Chondrocyte (in vitro differentiated cells): ENCODE data around the gene GNG2. TPM values are rescaled to one million over a fixed set of nuclear protein-coding genes. Genes with fewer than 3 reads are reported as not detected.

Experiments used
- DNase-seq: peaks from one replicate; pipeline ENCODE4 v3.0.0; 2021; ENCODE audit warnings: mixed read lengths, low spot score
- H3K27ac Mint-ChIP-seq: one replicate; pipeline ENCODE4 v1.8.0; 2021; ENCODE audit warnings: mild to moderate bottlenecking, moderate library complexity, mixed read lengths; ENCODE audit not compliant: unreplicated experiment
- H3K27me3 Mint-ChIP-seq: 2 replicates; pipeline ENCODE4 v1.8.0; 2021; ENCODE audit warnings: low read depth, mixed read lengths
- H3K36me3 Mint-ChIP-seq: 2 replicates; pipeline ENCODE4 v1.8.0; 2021; ENCODE audit warnings: low read depth, mixed read lengths
- H3K4me1 Mint-ChIP-seq: 2 replicates; pipeline ENCODE4 v1.8.0; 2021; ENCODE audit warnings: low read depth, mild to moderate bottlenecking, mixed read lengths
- H3K4me3 Mint-ChIP-seq: one replicate; pipeline ENCODE4 v1.8.0; 2021; ENCODE audit warnings: mild to moderate bottlenecking, moderate library complexity, mixed read lengths; ENCODE audit not compliant: unreplicated experiment
- H3K9me3 Mint-ChIP-seq: 2 replicates; pipeline ENCODE4 v1.8.0; 2021; ENCODE audit warnings: low read depth, mixed read lengths
- CTCF ChIP-seq: fragments of 200-600 bp; sonication (generic); IDR thresholded peaks from 2 replicates; pipeline ENCODE4 v1.5.0; 2021; ENCODE audit warnings: antibody characterized with exemption, mild to moderate bottlenecking, moderate library complexity
- total RNA-seq: library from RNA; stranded (reverse); gene quantifications from 3 replicates; pipeline ENCODE4 v1.2.1, GENCODE V29; 2021

The GNG2 gene
- total RNA-seq, 1 donor from 2014 or later = 2.4 TPM

- DNase-seq = no peak
- Mint-ChIP-seq H3K9me3 (no peaks in the 10 kb centered on the region), H3K4me3 (no peak overlapping the region), H3K27me3 (peaks cover 2% of the 10 kb centered on the region), H3K27ac (no peak overlapping the region), H3K36me3 (peaks cover 1% of the 10 kb centered on the region), H3K4me1 (peaks cover 10% of the 10 kb centered on the region)
- no peak for TF ChIP-seq CTCF
These were observed 23.9 kb downstream of the GNG2 start for GRCh38 chr14:51884086-51884927.

GRCh38 chr14:51889851-51890250 lies 29.4 kb downstream of the GNG2 start:
- H3K9me3 Mint-ChIP-seq = no peaks in the 10 kb centered on the region
- no peak overlapping the region for H3K4me3 Mint-ChIP-seq
- peaks cover 3% of the 10 kb centered on the region for H3K4me1 Mint-ChIP-seq
- DNase-seq = no peak
- H3K27ac Mint-ChIP-seq = no peak overlapping the region
- H3K36me3 Mint-ChIP-seq = no peaks in the 10 kb centered on the region
- H3K27me3 Mint-ChIP-seq = no peaks in the 10 kb centered on the region
- no peak for TF ChIP-seq CTCF

GRCh38 chr14:51894250-51894649 lies 33.8 kb downstream of the GNG2 start:
- TF ChIP-seq CTCF = no peak

GRCh38 chr14:51895375-51895774 lies 35.0 kb downstream of the GNG2 start:
- Mint-ChIP-seq H3K4me1 (no peaks in the 10 kb centered on the region), H3K4me3 (no peak overlapping the region), H3K9me3 (no peaks in the 10 kb centered on the region), H3K36me3 (no peaks in the 10 kb centered on the region), H3K27me3 (no peaks in the 10 kb centered on the region), H3K27ac (no peak overlapping the region)
- TF ChIP-seq CTCF = no peak
- no peak for DNase-seq

More at GRCh38 chr14:51894250-51894649, 33.8 kb downstream of the GNG2 start:
- peaks cover 3% of the 10 kb centered on the region for H3K4me1 Mint-ChIP-seq
- no peak overlapping the region for H3K4me3 Mint-ChIP-seq
- H3K9me3 Mint-ChIP-seq = no peaks in the 10 kb centered on the region
- H3K27ac Mint-ChIP-seq = no peak overlapping the region
- H3K27me3 Mint-ChIP-seq = no peaks in the 10 kb centered on the region
- no peaks in the 10 kb centered on the region for H3K36me3 Mint-ChIP-seq
- no peak for DNase-seq

GRCh38 chr14:51897791-51898355 lies 37.5 kb downstream of the GNG2 start:
- Mint-ChIP-seq H3K27ac (no peak overlapping the region), H3K9me3 (no peaks in the 10 kb centered on the region), H3K27me3 (no peaks in the 10 kb centered on the region)

More at GRCh38 chr14:51897791-51898355, 37.5 kb downstream of the GNG2 start:
- Mint-ChIP-seq H3K36me3 (no peaks in the 10 kb centered on the region), H3K4me1 (no peaks in the 10 kb centered on the region), H3K4me3 (no peak overlapping the region)
- TF ChIP-seq CTCF = no peak
- DNase-seq = no peak
